ENCODE data around the gene DHRS3. TPM values are rescaled to one million over a fixed set of nuclear protein-coding genes. Genes with fewer than 3 reads are reported as not detected.

DHRS3 gene
- total and polyA plus RNA-seq, 10 of the 15 experiments (the other 5 are each of a cell fraction or from before 2014, with no cell fraction given), result 0.23 to 29.7 (median 1.2) TPM

GRCh38 chr1:12601700-12602658 lies 16.0 kb downstream of the DHRS3 start (continued):
- no peak for TF ChIP-seq E2F8 (IDR thresholded peaks at IDR 0.05; ENCODE audit: low read depth, partially characterized antibody)
- 0 out of 2 replicates have a peak, but pooled peaks have one; percentile 21 for TF ChIP-seq NFYB (IDR thresholded peaks at IDR 0.05; ENCODE audit: insufficient read depth, low read depth, low read length)
- no peak for TF ChIP-seq RCOR1 (conservative IDR thresholded peaks at IDR 0.05; ENCODE audit: low read depth, low read length)
- TF ChIP-seq TCF7 (IDR thresholded peaks at IDR 0.05; ENCODE audit: borderline replicate concordance), result no peak
- TF ChIP-seq, protein P1, sequence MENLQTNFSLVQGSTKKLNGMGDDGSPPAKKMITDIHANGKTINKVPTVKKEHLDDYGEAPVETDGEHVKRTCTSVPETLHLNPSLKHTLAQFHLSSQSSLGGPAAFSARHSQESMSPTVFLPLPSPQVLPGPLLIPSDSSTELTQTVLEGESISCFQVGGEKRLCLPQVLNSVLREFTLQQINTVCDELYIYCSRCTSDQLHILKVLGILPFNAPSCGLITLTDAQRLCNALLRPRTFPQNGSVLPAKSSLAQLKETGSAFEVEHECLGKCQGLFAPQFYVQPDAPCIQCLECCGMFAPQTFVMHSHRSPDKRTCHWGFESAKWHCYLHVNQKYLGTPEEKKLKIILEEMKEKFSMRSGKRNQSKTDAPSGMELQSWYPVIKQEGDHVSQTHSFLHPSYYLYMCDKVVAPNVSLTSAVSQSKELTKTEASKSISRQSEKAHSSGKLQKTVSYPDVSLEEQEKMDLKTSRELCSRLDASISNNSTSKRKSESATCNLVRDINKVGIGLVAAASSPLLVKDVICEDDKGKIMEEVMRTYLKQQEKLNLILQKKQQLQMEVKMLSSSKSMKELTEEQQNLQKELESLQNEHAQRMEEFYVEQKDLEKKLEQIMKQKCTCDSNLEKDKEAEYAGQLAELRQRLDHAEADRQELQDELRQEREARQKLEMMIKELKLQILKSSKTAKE (IDR thresholded peaks at IDR 0.05; ENCODE audit: low read depth, poor library complexity, severe bottlenecking), result no peak
- no peak for TF ChIP-seq TAF1 (IDR thresholded peaks at IDR 0.05; ENCODE audit: borderline replicate concordance, low read depth, low read length)
- no peak for TF ChIP-seq E4F1 (IDR thresholded peaks at IDR 0.05; ENCODE audit: borderline replicate concordance, partially characterized antibody)
- no peak for TF ChIP-seq HSF1 (IDR thresholded peaks at IDR 0.05; ENCODE audit: low read depth, low read length)
- TF ChIP-seq CBX3 (IDR thresholded peaks at IDR 0.05; ENCODE audit: borderline replicate concordance, low read depth), result no peak
- TF ChIP-seq ZNF592 (IDR thresholded peaks at IDR 0.05), result no peak
